GM18909 (cell line): ENCODE data around the gene NKX1-1.
"Not testable (repeated sequence)": the region's sequence is repeated elsewhere in the genome, so short reads cannot be mapped to it uniquely, and the experiment has no call there.

Experiments used
- ATAC-seq: cut with Tn5 transposase; IDR thresholded peaks from one replicate; pipeline ENCODE4 v1.9.1; 2021; ENCODE audit warnings: mild to moderate bottlenecking; ENCODE audit not compliant: unreplicated experiment, poor library complexity

Gene NKX1-1

GRCh38 chr4:1394554-1395388 lies 11.5 kb downstream of the NKX1-1 start:
- ATAC-seq = not testable (repeated sequence)

- no peak for ATAC-seq
These were observed 12.4 kb downstream of the NKX1-1 start for GRCh38 chr4:1393866-1394265.

DNA sequence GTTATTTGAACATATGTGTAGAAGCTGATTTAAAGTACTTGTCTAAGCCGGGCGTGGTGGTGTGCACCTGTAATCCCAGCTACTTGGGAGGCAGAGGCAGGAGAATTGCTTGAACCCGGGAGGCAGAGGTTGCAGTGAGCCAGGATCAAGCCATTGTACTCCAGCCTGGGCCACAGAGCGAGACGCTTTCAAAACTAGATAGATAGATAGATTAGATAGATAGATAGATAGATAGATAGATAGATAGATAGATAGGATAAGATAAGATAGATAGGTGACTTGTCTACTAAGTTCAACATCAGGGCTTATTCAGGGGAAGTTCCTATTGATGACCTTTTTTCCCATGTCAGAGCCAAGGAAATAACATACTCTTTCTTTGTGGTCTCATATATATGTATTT lies 12.9 kb downstream of the NKX1-1 start:
- ATAC-seq = not testable (repeated sequence)

GRCh38 chr4:1385373-1386340 lies 20.6 kb downstream of the NKX1-1 start:
- no peak for ATAC-seq

DNA sequence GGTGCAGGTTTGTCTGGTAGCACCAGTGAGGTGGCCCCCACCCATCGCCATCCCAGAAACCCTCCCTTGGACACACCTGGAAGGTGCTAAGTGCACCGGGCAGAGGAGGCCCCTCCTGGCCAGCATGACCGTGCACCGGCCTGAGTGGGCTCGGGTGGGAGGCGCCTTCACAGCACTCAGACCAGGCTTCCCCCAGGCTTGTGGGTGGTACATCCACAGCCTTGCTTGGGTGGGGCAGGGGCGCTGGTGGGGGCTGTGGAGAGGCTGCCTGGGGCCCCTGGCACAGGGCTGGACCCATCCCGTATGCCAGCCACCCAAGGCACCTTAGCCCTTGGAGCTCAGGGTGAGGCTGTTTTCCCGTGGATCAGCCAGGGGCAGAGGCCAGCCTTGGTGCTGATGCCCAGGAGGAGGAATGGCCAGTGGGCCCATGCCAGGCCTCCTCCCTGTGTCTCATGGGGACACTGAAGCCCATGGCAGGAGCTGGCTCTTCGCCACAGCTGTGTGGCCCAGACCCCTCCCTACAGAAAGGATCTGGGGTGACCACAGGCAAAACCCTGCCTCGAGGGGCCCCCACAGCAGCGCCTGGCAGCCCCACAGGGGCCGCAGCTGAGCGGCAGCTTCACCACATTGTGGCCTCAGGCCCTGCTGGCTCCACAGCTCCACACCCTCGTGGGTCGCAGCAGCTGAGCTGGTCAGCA lies 21.4 kb downstream of the NKX1-1 start:
- ATAC-seq = no peak

DNA sequence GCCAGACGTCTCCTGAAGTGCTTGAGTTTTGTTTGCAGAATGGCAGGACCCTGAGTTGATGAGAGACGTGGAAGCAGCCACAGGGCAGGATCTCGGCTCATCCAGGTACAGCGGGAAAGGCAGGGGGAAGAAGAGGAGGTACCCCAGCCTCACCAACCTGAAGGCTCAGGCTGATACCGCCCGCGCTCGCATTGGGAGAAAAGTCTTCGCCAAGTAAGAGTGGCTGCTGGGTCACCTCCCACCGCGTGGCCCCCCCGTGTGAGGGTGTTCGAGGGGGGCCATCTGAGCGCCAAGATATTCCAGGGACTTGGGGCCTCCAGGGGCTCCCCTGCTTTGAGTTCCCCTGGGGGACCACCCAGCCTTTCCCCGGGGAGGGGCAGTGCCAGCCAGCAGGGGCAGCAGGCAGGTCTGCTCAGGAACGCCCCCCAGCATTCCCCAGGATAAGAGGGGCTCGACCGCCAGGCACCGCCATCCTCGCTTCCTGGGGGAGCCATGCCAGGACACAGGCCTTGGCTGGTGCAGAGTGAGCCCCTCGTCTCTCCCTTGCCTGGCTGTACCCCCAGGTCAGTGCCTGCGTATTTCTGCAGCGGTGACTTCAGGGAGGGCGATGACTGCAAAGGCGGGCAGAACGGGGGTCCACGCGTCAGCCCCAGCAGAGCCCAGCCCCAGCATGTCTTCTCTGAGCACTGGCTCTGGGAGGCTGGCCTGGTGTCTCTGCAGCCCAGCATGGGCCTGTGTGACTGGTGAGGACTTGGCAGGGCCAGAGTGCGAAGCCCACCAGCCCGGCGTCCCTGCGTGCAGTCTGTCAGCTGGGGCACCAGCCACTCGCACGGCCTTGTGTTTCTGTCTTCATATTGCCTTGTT lies 22.3 kb downstream of the NKX1-1 start:
- ATAC-seq = no peak

DNA sequence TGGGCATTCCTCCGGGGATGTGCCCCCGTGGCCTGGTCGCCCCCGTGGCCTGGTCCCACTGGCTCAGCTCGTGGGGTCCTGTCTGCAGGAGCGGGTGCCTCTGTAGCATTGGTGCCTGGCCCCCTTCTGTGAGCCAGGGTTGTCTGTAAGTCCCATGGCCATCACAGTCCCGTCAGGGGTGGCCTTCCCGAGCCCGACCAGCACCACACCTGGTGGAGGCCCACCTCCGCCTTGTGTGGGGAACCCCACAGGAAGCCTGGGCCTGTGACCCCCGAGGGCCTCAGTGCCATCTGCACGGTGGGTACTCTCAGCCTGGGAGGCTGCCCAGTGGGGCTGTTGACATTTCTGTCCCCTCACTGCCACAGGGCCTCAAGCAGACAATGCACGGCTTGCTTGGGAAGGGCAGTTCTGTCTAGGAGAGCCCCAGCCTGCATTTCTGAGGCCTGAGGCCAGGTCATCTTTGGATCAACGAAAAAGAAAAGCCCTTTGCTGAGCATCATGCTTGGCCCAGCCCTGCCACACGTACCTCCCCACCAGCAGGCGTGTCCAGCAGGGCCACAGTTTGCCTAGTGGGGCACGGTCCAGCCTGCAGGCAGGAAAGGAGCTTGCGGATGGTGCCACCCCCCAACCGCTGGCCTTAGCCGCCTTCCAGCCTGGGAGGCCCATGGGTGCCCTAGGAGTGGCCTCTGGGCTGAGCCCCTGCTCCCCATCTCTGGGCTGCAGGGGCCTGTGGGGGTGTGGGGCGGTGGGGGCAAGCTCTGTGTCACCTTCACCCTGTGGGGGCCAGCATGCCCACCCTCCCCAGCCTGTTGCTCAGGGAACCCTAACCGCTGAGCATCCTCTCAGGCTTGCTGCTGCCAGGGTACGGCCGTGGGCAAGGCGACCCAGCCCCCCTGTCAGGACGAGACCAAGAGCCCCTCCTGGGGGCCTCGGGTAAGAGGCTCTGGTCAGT lies 23.2 kb downstream of the NKX1-1 start:
- ATAC-seq = no peak

- ATAC-seq = no peak
These were observed 24.2 kb downstream of the NKX1-1 start for GRCh38 chr4:1381944-1382541.

DNA sequence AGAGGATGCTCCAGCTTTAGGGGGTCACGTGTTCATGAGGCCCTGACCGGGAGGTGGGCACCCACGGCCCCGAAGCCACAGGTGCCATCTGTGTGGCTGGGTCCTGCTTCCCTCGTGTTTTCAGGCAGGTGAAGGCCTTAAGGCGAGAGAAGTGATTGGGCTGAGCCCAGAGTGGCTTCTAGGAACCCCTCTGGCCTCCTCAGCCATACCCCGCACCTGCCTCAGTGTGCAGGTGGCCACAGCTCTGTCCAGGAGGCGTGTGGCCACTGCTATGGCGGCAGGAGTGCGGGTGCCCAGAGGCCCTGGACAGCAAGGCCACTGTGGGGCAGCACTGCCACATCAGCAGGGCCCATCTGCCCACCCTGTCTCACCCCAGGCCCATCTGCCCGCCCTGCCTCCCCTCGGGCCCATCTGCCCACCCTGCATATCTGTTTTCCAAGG lies 25.0 kb downstream of the NKX1-1 start:
- no peak for ATAC-seq

DNA sequence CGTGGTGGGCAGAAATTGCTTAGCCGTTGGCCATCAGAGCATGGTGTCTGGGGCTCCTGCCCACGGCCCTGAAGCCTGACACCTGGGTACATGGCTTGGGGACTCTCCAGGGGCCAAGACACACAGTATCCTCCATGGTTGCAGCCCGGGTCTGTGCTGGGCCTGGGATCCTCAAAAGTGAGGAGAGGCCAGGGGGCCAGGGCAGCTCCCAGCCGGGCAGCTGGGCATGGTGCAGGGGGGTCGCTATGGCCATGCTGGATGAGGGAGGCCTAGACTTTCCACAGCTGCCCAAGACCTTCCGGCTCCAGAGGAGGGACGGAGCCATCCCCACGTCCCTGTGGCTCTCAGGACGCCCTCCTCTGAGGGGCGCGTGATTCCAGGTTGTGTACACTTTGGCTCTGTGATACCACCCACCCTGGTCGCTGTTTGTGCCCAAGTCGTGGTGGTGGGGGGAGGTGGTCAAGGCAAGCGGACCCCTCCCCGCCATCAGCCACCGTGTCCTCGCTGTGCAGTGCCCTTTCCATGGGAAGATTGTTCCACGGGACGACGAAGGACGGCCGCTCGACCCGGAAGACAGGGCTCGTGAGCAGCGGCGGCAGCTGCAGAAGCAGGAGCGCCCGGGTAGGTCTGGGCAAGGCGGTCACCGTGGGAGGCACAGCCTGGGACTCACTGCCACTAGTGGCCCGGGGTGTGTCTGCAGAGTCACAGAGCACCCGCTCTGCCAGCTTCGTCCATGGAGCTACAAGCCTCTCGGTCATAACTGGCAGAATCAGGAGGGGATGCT lies 25.7 kb downstream of the NKX1-1 start:
- no peak for ATAC-seq

DNA sequence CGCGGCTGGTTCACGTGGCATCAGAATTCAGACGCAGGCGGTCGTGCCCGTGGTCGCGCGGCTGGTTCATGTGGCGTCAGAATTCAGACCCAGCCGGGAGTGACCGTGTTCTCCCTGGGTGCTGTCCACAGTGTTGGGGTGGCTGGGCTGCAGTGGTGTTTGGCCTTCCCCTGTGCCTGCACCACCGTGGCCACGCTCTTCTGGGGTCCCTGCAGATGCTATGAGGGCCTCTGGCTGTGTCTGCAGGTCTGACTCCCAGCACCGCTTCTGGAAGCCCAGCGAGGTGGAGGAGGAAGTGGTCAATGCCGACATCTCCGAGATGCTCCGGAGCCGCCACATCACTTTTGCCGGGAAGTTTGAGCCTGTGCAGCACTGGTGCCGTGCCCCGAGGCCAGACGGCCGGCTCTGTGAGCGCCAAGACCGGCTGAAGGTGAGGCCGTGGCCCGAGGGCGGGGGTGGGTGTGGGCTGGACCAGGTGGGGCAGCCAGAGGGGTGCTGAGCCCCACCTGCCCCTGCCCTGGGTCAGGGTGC lies 26.4 kb downstream of the NKX1-1 start:
- ATAC-seq = no peak

DNA sequence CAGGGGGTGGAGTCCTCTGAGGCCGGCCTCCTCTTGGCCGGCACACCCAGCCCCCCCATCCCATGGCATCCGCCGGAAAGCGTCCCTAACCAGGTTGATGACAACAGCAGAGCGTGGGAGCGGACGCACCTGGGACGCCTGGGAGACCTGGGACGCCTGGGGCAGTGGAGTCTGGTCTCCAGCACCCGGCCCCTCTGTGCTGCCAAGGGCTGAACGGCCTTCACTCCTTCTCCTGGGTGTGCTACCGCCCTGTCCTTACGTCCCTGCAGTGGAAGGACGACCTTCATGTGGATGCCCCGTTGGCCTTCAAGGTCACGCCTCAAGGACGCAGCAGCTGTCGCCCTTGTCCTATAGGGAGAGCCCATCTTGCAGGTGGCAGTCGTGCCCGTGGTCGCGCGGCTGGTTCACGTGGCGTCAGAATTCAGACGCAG lies 26.9 kb downstream of the NKX1-1 start:
- ATAC-seq = no peak

GRCh38 chr4:1378559-1379231 lies 27.5 kb downstream of the NKX1-1 start:
- ATAC-seq = no peak

- ATAC-seq = no peak
These were observed 28.5 kb downstream of the NKX1-1 start for GRCh38 chr4:1377606-1378261.

DNA sequence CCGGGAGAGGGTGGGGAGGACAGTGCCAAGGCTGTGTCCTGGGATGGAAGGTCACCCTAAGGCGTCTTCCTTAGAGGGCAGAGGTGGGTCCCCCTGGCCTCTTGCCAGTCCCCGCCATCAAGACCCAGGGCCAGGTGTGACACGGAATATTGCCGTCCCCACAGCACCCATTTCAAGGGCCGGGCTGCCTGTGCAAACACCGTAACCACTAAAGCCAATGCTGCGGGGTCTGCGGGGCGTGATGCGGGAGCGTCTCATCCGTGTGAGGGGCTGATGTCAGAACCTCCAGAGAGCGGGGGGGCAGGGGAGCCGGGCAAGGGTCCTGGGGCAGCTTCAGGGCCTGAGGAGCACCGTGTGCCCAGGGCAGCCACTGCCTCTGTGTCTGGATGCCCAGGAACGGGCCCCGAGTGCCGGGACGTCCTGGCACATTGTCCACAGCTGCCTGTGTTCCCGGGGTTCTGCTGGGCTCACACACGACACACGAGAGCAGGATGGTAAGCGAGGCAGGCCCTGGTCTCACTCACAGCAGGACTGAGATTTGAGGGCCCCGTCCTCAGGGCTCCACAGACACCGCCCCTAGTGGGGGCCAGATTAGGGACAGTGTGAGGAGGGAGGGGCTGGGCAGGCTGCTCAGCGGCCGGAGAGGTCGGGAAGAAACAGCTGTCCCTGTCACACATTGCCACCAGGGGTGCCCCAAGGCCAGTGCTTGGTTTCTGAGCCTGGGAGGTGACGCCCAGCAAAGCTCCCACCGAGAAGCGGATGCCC lies 29.2 kb downstream of the NKX1-1 start:
- ATAC-seq = no peak
